ENCODE measurements around the gene ZNF548.

- TF ChIP-seq, protein P1, sequence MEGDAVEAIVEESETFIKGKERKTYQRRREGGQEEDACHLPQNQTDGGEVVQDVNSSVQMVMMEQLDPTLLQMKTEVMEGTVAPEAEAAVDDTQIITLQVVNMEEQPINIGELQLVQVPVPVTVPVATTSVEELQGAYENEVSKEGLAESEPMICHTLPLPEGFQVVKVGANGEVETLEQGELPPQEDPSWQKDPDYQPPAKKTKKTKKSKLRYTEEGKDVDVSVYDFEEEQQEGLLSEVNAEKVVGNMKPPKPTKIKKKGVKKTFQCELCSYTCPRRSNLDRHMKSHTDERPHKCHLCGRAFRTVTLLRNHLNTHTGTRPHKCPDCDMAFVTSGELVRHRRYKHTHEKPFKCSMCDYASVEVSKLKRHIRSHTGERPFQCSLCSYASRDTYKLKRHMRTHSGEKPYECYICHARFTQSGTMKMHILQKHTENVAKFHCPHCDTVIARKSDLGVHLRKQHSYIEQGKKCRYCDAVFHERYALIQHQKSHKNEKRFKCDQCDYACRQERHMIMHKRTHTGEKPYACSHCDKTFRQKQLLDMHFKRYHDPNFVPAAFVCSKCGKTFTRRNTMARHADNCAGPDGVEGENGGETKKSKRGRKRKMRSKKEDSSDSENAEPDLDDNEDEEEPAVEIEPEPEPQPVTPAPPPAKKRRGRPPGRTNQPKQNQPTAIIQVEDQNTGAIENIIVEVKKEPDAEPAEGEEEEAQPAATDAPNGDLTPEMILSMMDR (IDR thresholded peaks at IDR 0.05; ENCODE audit: low read depth, low read length, poor library complexity, severe bottlenecking), result no peak
- no peak for TF ChIP-seq EZH2phosphoT487 (IDR thresholded peaks at IDR 0.05; ENCODE audit: borderline replicate concordance, low read length)
Observed at GRCh38 chr19:57438925-57439324, 49.3 kb downstream of the ZNF548 start.

Measured in DOHH2 (cell line).